CD14-positive monocyte (primary cell): ENCODE results near the gene MACROD2. TPM values are rescaled to one million over a fixed set of nuclear protein-coding genes. Genes with fewer than 3 reads are reported as not detected.

ENCODE experiments used
- DNase-seq, 3 donors: peaks; one replicate each; pipeline ENCODE4 v3.0.0-alpha.2; 2011 to 2022
- H2AFZ ChIP-seq: 2 replicates; pipeline ENCODE4 v1.6.0; 2012; ENCODE audit warnings: mild to moderate bottlenecking, low read depth, low read length, inconsistent platforms; ENCODE audit not compliant: insufficient read depth, poor library complexity, severe bottlenecking
- H3K27ac ChIP-seq, 2 donors: 1 replicate in 1 of 2; 2 replicates in 1 of 2; pipeline ENCODE4 v1.5.1; 2012 to 2013; ENCODE audit warnings: low read length in 2 of 2, control low read depth in 1 of 2, inconsistent platforms in 1 of 2, low read depth in 1 of 2, mild to moderate bottlenecking in 1 of 2
- H3K27me3 ChIP-seq, 2 donors: one replicate each; pipeline versions ENCODE4 v1.6.0 to v1.6.1; 2011 to 2013; ENCODE audit warnings: low read length in 2 of 2; ENCODE audit not compliant: control insufficient read depth in 2 of 2, insufficient read depth in 2 of 2
- H3K36me3 ChIP-seq, 2 donors: replicated peaks in 1 of 2; 1 replicate in 1 of 2; 2 replicates in 1 of 2; pipeline versions ENCODE4 v1.5.1 to v1.6.1; 2012 to 2013; ENCODE audit warnings: low read length in 2 of 2, control low read depth in 1 of 2, inconsistent platforms in 1 of 2, mild to moderate bottlenecking in 1 of 2; ENCODE audit not compliant: insufficient read depth in 2 of 2, control insufficient read depth in 1 of 2
- H3K4me1 ChIP-seq, 2 donors: 1 replicate in 1 of 2; 2 replicates in 1 of 2; pipeline versions ENCODE4 v1.5.1 to v1.6.1; 2012 to 2013; ENCODE audit warnings: low read length in 2 of 2, control low read depth in 1 of 2, inconsistent platforms in 1 of 2, mild to moderate bottlenecking in 1 of 2, moderate library complexity in 1 of 2; ENCODE audit not compliant: insufficient read depth in 2 of 2, control insufficient read depth in 1 of 2
- H3K4me2 ChIP-seq: replicated peaks from 2 replicates; pipeline ENCODE3; 2012; ENCODE audit warnings: low read length, moderate library complexity, mild to moderate bottlenecking; ENCODE audit not compliant: poor library complexity, severe bottlenecking; ENCODE audit errors: extremely low read depth
- H3K4me3 ChIP-seq, 3 experiments: fragments of 200-600 bp in 1 of 3; sonication (generic) in 1 of 3; replicated peaks in 1 of 3; 1 replicate in 2 of 3; 2 replicates in 1 of 3; pipeline ENCODE4 v1.5.1; 2011 to 2013; ENCODE audit warnings: low read length in 3 of 3, mild to moderate bottlenecking in 3 of 3, control low read depth in 2 of 3, low read depth in 2 of 3, inconsistent platforms in 1 of 3, moderate library complexity in 1 of 3
- H3K79me2 ChIP-seq: 2 replicates; pipeline ENCODE4 v1.6.0; 2012; ENCODE audit warnings: mild to moderate bottlenecking, control low read depth, inconsistent platforms, low read length, moderate library complexity; ENCODE audit not compliant: insufficient read depth
- H3K9ac ChIP-seq: 2 replicates; pipeline ENCODE4 v1.6.0; 2017; ENCODE audit warnings: low read length, mild to moderate bottlenecking; ENCODE audit not compliant: insufficient read depth, poor library complexity, severe bottlenecking
- H3K9me3 ChIP-seq, 2 donors: replicated peaks in 1 of 2; 1 replicate in 1 of 2; 2 replicates in 1 of 2; pipeline versions ENCODE4 v1.5.1 to v1.6.1; 2012 to 2013; ENCODE audit warnings: low read length in 2 of 2, control low read depth in 1 of 2; ENCODE audit not compliant: control insufficient read depth in 1 of 2, insufficient read depth in 1 of 2
- H4K20me1 ChIP-seq: 2 replicates; pipeline ENCODE4 v1.6.0; 2012; ENCODE audit warnings: mild to moderate bottlenecking, low read length, control low read depth, moderate library complexity; ENCODE audit not compliant: insufficient read depth
- H3K27ac Mint-ChIP-seq, 7 donors: one replicate each; pipeline ENCODE4 v1.8.0; 2020; ENCODE audit warnings: mild to moderate bottlenecking in 7 of 7, mixed read lengths in 7 of 7, moderate library complexity in 6 of 7, inconsistent platforms in 2 of 7
- H3K27me3 Mint-ChIP-seq, 3 donors: one replicate each; pipeline ENCODE4 v1.8.0; 2021 to 2022; ENCODE audit warnings: low read depth in 3 of 3, mild to moderate bottlenecking in 3 of 3, mixed read lengths in 3 of 3, moderate library complexity in 3 of 3, inconsistent platforms in 1 of 3
- H3K36me3 Mint-ChIP-seq, 2 donors: one replicate each; pipeline ENCODE4 v1.8.0; 2020; ENCODE audit warnings: mixed read lengths in 2 of 2, inconsistent platforms in 1 of 2, mild to moderate bottlenecking in 1 of 2
- H3K4me1 Mint-ChIP-seq: one replicate; pipeline ENCODE4 v1.8.0; 2020; ENCODE audit warnings: mild to moderate bottlenecking, mixed read lengths
- H3K4me3 Mint-ChIP-seq, 2 donors: one replicate each; pipeline ENCODE4 v1.8.0; 2020; ENCODE audit warnings: mild to moderate bottlenecking in 2 of 2, mixed read lengths in 2 of 2, moderate library complexity in 1 of 2
- H3K9me3 Mint-ChIP-seq, 7 donors: one replicate each; pipeline ENCODE4 v1.8.0; 2020 to 2022; ENCODE audit warnings: mixed read lengths in 7 of 7, mild to moderate bottlenecking in 6 of 7, moderate library complexity in 6 of 7, inconsistent platforms in 2 of 7
- CTCF ChIP-seq: fragments of 200-600 bp; IDR thresholded peaks from one replicate; pipeline ENCODE4 v1.8.0; 2022; ENCODE audit warnings: antibody characterized with exemption, mild to moderate bottlenecking
- WGBS: methylation state at CpG from one replicate; pipeline ENCODE4 v1.1.5; 2013; ENCODE audit warnings: missing lambda C conversion rate; ENCODE audit not compliant: insufficient coverage; 5-methylcytosine and 5-hydroxymethylcytosine counted together
- intact Hi-C, 2 donors: fragments of 100-400 bp; cut with micrococcal nuclease; formaldehyde crosslinking; loops; one replicate each; pipeline versions ENCODE4 v1.15.0 to v1.15.1; 2023
- polyA plus RNA-seq, 3 donors: library from polyadenylated mRNA; depleted of rRNA in 1 of 3; unstranded in 2 of 3; stranded (reverse) in 1 of 3; fragments of 300-500 nt in 2 of 3; fragments of >200 nt in 1 of 3; fragmentation: Illumina TruSeq in 2 of 3; gene quantifications; 1 replicate in 2 of 3; 2 replicates in 1 of 3; pipeline ENCODE4 v1.2.3, GENCODE V29; 2012 to 2021

MACROD2 gene
- polyA plus RNA-seq, 3 donors = 0.23 TPM; not detected in 2

GRCh38 chr20:15475483-15475882 lies 1480.2 kb downstream of the MACROD2 start:
- Histone ChIP-seq H2AFZ (no peak overlapping the region), H3K4me3 (no peak overlapping the region), H4K20me1 (no peaks in the 10 kb centered on the region), H3K27me3 (no peaks in the 10 kb centered on the region), H3K4me1 (peaks cover 0 to 4% of the 10 kb centered on the region in 2 donors), H3K79me2 (no peaks in the 10 kb centered on the region), H3K9me3 (no peaks in the 10 kb centered on the region), H3K4me2 (no peak overlapping the region), H3K9ac (no peak overlapping the region), H3K36me3 (no peaks in the 10 kb centered on the region), H3K27ac (no peak overlapping the region)
- Mint-ChIP-seq H3K27ac (no peak overlapping the region), H3K4me3 (no peak overlapping the region), H3K27me3 (no peaks in the 10 kb centered on the region), H3K4me1 (no peaks in the 10 kb centered on the region), H3K9me3 (peaks cover 1 to 7% (median 3%) of the 10 kb centered on the region in 7 donors), H3K36me3 (no peaks in the 10 kb centered on the region)
- 10% methylated on average over 5 of the region's 5 CpGs for whole genome bisulfite sequencing
- peak in 2 of 3 donors; percentile 14 to 15 for DNase-seq
- intact Hi-C loops = no loop called here
- no peak for TF ChIP-seq CTCF

GRCh38 chr20:15476186-15476585 lies 1480.9 kb downstream of the MACROD2 start:
- no peaks in the 10 kb centered on the region for H3K9me3 ChIP-seq
- no peaks in the 10 kb centered on the region for H3K27me3 Mint-ChIP-seq
- no peak overlapping the region for H3K4me3 ChIP-seq
- H2AFZ ChIP-seq = no peak overlapping the region
- H3K36me3 Mint-ChIP-seq = no peaks in the 10 kb centered on the region
- H3K4me2 ChIP-seq = no peak overlapping the region
- H3K9ac ChIP-seq = no peak overlapping the region
- peaks cover 2 to 7% (median 5%) of the 10 kb centered on the region in 7 donors for H3K9me3 Mint-ChIP-seq
- H3K4me1 ChIP-seq = peaks cover 0 to 4% of the 10 kb centered on the region in 2 donors
- no peak for TF ChIP-seq CTCF
- DNase-seq = no peak
- H3K27me3 ChIP-seq = no peaks in the 10 kb centered on the region
- no peaks in the 10 kb centered on the region for H3K36me3 ChIP-seq
- no peak overlapping the region for H3K4me3 Mint-ChIP-seq
- intact Hi-C loops = no loop called here
- H4K20me1 ChIP-seq = no peaks in the 10 kb centered on the region
- WGBS = no CpG with 5 or more reads among the region's 2 CpGs
- no peaks in the 10 kb centered on the region for H3K4me1 Mint-ChIP-seq
- no peak overlapping the region for H3K27ac Mint-ChIP-seq
- H3K27ac ChIP-seq = no peak overlapping the region
- no peaks in the 10 kb centered on the region for H3K79me2 ChIP-seq
